PC-9 (cell line): ENCODE measurements around the gene ADGRE3.

Experiments
- CTCF ChIP-seq: fragments of 200-600 bp; sonication (generic); conservative IDR thresholded peaks from 2 replicates; pipeline ENCODE4 v1.6.1; 2017; ENCODE audit warnings: mixed run types, antibody characterized with exemption, mild to moderate bottlenecking, moderate library complexity
- EZH2 ChIP-seq: fragments of 200-600 bp; sonication (generic); IDR thresholded peaks from 2 replicates; pipeline ENCODE4 v1.8.0; 2017; ENCODE audit warnings: antibody characterized with exemption, low read depth

GRCh38 chr19:14606627-14607026 is 68.0 kb downstream of the ADGRE3 start:
- no peak for TF ChIP-seq EZH2
- no peak for TF ChIP-seq CTCF
